Measurements from ENCODE around the gene ASCL2.

ASCL2 gene

DNA sequence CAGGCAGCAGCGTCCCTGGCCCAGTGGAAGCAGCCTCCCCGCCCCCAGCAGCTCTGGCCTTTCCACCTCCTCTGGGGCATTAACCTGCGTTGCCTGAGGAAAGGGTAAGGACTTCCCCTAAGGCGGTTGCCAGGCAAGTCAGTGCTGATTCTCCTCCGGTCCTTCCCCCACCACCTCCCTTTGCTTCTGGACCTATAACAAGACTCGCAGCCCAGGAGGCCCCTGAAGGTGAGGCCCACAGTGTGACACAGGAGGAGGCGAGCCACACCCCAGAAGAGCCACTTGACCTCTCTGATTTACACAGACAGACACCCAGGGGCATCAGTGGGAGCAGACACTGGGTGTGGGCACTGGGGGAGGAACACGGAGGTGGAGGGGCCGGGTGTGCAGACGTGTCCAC is 35.4 kb downstream of the ASCL2 start:
- no peak for DNase-seq (ENCODE audit: low read depth in 2 of 2)

DNA sequence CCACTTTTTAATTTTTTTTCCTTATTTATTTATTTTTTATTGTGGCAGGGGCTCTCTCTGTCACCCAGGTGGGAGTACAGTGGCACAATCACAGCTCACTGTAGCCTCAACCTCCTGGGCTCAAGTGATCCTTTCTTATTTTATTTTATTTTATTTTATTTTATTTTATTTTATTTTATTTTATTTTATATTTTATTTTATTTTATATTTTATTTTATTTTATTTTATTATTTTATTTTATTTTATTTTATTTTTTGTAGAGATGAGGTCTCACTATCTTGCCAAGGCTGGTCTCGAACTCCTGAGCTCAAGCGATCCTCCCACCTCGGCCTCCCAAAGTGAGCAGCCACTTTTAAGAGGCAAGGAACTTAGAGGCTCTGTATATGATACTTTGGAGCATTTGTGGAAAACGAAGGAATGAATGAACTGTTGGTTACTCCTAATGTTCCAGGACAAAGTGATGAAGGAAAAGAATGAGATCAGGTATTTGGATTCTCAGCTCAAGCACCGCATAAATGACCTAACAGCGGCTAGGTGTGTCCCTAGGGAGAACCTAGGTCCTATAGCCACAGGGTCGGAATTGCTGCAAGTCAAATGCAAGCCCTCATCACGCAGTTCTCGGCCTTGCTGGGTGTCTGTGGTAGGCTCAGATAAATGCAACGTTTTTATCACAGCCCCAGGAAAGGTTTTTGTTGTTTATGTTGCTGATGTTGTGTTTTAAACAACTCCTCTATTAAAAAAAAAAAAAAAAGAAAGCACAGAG is 36.5 kb downstream of the ASCL2 start:
- no peak for DNase-seq (ENCODE audit: low read depth in 2 of 2)

DNA sequence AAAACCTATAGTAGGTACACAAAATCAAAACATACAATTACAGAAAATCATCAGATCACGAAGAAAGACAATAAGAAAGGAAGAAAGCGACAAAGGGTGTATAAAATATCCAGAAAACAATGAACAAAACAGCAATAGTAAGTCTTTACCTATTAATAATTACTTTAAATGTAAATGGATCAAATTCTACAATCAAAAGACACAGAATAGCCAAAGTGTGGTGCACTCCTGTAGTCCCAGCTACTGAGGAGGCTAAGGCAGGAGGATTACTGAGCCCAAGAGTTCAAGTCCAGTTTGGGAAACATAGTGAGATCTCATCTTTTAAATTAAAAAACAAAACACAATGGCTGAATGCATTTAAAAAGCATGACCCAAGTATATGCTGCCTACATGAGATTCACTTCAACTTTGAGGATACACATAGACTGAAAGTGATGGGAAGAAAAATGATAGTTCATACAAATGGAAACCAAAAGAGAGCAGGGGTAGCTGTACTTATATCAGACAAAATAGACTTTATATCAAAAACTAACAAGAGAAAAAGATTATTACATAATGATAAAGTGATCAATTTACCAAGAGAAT is 40.6 kb downstream of the ASCL2 start:
- no peak for DNase-seq (ENCODE audit: low read depth in 2 of 2)

DNA sequence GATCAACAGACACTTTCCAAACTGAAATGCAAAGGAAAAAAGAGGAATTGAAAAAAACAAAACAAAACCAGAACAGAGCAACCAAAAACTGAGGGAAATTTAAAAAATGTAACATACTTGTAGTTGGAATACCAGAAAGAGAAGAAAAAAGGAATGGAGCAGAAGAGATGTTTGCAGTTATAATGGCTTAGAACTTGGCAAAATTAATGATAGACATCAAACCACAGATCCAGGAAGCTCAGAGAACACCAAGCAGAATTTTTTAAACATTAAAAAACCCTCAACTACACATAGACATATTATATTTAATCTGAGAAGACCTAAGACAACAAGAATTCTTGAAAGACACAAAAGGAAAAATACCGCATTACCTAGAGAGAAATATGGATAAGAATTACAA is 46.1 kb downstream of the ASCL2 start:
- no peak for DNase-seq (ENCODE audit: low read depth in 2 of 2)

DNA sequence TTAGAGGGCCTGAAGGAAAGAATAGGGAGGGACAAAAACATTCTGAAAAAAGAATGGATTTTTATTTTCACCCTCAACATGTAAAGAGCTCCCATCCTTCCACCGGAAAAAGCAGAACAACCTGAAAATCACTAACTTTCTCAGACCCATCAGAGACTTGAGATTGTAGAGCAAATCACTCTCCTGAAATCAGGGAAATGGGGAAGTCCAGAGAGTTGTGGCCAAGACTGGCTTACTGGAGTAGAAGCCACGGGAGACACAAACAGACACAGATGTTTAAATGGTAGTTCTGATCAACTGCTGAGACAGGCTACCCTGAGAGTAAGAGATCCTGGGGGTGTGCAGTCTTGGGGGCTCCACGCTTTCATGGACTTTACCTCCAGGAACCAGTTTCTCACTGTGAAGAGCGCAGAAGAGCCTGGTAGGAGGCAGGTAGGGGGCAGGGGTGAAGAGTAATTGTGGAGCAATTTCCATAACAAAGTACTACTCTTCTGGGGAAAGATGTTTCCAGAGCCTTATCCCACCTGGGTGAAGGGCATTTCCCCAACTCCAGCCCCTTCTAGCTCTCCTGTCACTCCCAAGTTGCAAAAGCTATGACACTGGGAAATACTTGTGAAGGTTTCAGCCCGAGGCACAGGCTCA is 47.1 kb downstream of the ASCL2 start:
- DNase-seq (ENCODE audit: low read depth in 2 of 2) = no peak

DNA sequence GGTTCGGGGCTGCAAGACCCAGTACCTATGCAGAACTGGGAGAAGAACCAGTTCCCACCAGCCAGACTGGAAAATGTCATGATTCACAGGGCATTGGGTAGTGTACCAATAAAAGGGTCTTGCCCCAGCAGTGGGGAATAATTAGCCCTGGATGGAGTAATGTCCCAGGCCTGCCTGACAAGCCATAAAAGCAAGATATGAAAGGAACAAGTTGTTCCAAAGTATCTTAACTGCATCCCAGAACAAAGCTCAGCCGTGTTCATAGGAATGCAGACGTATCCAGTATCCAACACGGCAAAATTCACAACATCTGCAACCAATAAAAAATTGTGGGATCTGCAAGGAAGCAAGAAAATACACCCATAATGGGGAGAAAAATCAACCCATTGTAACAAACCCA is 47.9 kb downstream of the ASCL2 start:
- no peak for DNase-seq (ENCODE audit: low read depth in 2 of 2)

DNA sequence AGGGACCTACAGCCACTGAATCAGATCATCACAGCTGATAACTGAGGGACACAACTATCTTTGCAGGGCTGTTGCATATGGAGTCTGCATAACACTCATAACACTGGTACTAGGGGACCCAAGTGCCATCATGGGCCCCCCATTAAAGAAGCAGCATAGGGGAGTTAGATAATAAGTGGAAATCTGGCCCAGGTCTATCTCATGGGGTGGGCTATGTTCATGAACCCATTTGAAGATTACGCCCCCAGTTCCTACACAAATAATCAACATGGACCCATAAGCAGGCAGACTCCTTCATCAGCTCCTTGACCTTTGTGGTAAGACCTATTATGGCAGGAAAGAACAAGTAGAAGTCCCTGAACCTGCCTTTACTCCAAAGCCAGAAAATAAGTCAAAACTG is 48.8 kb downstream of the ASCL2 start:
- DNase-seq (ENCODE audit: low read depth in 2 of 2) = no peak

DNA sequence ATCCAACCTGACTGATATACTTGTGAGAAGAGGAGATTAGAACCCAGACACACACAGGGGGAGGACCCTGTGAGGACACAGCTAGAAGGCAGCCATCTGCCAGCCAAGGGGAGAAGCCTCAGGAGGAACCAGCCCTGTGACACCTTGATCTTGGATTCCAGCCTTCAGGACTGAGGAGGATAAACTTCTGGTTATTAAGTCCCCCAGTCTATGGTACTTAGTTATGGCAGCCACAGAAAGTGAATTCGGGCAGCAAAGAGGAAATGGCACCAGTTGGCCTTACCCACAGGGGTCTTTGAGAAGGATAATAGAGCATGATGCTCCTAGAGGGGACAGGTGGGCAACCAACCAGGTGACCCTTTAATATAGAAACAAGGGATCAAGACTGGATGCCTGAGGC is 49.4 kb downstream of the ASCL2 start:
- DNase-seq (ENCODE audit: low read depth in 2 of 2) = no peak

DNA sequence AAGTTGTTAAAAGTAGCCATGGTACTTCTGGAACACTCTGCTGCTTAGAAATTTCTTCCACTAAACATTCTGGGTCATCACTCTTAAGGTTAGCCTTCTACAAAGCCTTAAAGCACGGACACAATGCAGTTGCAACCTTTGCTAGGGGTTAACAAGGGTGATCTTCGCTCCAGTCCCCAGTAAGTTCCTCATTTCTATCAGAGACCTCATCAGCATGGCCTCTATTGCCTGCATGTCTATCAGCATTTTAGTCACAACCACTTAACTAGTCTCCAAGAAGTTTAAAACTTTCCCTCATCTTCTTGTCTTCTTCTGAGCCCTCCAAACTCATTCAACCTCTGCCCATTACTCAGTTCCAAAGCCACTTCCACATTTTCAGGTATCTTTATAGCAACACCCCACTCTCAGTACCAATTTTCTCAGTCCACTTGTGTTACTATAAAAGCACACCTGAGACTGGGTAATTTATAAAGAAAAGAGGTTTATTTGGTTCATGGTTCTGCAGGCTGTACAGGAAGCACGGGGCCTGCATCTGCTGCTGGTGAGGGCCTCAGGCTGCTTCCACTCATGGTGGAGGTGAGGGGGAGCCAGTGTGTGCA is 50.1 kb downstream of the ASCL2 start:
- DNase-seq (ENCODE audit: low read depth in 2 of 2) = no peak

DNA sequence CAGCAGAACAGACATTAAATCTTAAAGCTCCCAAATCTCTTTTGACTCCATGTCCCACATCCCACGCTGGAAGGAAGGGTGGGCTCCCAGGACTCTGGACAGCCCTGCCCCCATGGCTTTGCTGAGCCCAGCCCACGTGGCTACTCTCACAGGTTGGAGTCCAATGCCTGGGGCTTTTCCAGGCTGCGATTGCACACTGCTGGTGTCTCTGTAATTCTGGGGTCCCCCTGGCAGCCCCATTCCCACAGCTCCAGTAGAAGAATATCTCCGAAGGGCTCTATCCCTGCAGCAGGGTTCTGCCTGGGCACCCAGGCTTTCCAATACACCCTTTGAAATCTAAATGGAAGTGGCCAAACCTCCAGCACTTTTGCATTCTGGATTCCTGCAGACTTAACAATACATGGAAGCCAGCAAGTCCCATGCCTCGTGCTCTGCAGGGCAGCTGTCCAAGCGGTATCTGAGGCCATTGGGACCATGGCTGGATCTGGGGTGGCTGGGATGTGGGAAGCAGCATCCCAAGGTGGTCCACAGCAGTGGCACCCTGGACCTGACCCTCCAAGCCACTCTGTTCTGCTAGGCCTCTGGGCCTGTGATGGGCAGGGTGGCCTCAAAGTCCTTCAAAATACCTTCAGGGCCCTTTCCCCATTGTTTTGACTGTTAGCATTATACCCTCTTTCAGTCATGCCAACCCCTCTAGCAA is 50.9 kb downstream of the ASCL2 start:
- DNase-seq (ENCODE audit: low read depth in 2 of 2) = no peak

All from activated CD4-positive, alpha-beta T cell treated with anti-CD3 and anti-CD28 coated beads for 24 hours (primary cell).